Vagina (tissue), 2 donors: ENCODE data around the gene LMBR1.

Source experiments
- CTCF ChIP-seq, 3 experiments: fragments of 450-650 bp in 2 of 3; fragments of 200-600 bp in 1 of 3; sonication (generic) in 1 of 3; IDR thresholded peaks; one replicate each; pipeline ENCODE4 v1.5.1; 2017 to 2019; ENCODE audit warnings: antibody characterized with exemption in 3 of 3, mild to moderate bottlenecking in 2 of 3, moderate library complexity in 2 of 3
- POLR2A ChIP-seq, 2 donors: fragments of 450-650 bp; IDR thresholded peaks; one replicate each; pipeline ENCODE4 v1.6.1; 2017; ENCODE audit warnings: antibody characterized with exemption in 2 of 2, mild to moderate bottlenecking in 2 of 2, moderate library complexity in 2 of 2
- POLR2AphosphoS5 ChIP-seq, 2 donors: sonication (generic); formaldehyde crosslinking; IDR thresholded peaks; one replicate each; pipeline ENCODE4 v1.9.0; 2017; ENCODE audit warnings: antibody characterized with exemption in 2 of 2, mild to moderate bottlenecking in 2 of 2, low read depth in 1 of 2; ENCODE audit not compliant: insufficient read depth in 1 of 2

- TF ChIP-seq CTCF (IDR thresholded peaks at IDR 0.05) (no peak), POLR2AphosphoS5 (IDR thresholded peaks at IDR 0.05; ENCODE audit: insufficient read depth in 1 of 2, low read depth in 1 of 2) (no peak), POLR2A (IDR thresholded peaks at IDR 0.05) (no peak)
Observed at GRCh38 chr7:156865493-156865892, 27.5 kb downstream of the LMBR1 start.
